GM12878 (cell line): Measurements from ENCODE around the gene FAM118A.

Experiments used
- ZSCAN29 ChIP-seq: fragments of 450-650 bp; IDR thresholded peaks from 2 replicates; pipeline ENCODE4 v1.6.1; 2017; ENCODE audit warnings: mild to moderate bottlenecking, moderate library complexity
- TF ChIP-seq, protein P1 (sequence below), 3 experiments: IDR thresholded peaks in 2 of 3; conservative IDR thresholded peaks in 1 of 3; 2 replicates each; pipeline ENCODE4 v1.5.1; 2011; ENCODE audit warnings: low read depth in 3 of 3, low read length in 3 of 3, mild to moderate bottlenecking in 3 of 3, control low read depth in 2 of 3, moderate library complexity in 2 of 3, inconsistent platforms in 1 of 3, mixed read lengths in 1 of 3; ENCODE audit not compliant: control insufficient read depth in 2 of 3, insufficient read depth in 1 of 3; ENCODE audit errors: extremely low read depth in 1 of 3

DNA sequence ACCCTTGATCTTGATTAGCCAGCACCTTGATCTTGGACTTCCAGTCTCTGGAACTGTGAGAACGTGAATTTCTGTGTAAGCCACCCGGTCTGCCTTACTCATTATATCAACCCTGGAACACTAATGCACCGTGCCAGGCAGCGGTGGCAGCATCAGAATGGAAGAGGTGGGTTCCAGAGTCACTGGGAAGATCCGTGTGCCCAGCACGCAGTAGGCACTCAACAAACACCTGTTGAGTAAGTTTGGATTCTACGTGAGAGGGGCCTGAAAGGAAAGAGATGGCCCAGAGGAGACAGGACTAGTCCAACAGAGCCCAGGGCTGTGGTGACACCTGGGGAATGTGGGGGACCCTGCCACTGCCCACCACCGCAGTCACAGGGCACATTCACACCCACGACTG lies 31.6 kb upstream of the FAM118A start:
- TF ChIP-seq ZSCAN29 = no peak
- TF ChIP-seq, protein P1, sequence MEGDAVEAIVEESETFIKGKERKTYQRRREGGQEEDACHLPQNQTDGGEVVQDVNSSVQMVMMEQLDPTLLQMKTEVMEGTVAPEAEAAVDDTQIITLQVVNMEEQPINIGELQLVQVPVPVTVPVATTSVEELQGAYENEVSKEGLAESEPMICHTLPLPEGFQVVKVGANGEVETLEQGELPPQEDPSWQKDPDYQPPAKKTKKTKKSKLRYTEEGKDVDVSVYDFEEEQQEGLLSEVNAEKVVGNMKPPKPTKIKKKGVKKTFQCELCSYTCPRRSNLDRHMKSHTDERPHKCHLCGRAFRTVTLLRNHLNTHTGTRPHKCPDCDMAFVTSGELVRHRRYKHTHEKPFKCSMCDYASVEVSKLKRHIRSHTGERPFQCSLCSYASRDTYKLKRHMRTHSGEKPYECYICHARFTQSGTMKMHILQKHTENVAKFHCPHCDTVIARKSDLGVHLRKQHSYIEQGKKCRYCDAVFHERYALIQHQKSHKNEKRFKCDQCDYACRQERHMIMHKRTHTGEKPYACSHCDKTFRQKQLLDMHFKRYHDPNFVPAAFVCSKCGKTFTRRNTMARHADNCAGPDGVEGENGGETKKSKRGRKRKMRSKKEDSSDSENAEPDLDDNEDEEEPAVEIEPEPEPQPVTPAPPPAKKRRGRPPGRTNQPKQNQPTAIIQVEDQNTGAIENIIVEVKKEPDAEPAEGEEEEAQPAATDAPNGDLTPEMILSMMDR (IDR thresholded peaks at IDR 0.05 in 2 of 3, conservative IDR thresholded peaks at IDR 0.05 in 1 of 3; ENCODE audit: control insufficient read depth in 2 of 3, extremely low read depth in 1 of 3, insufficient read depth in 1 of 3, low read depth in 3 of 3, low read length in 3 of 3) = no peak
